HEK293 (cell line): ENCODE results near the gene MRPL41.

Experiments
- SALL2 ChIP-seq: fragments of 450-650 bp; formaldehyde crosslinking; IDR thresholded peaks from 2 replicates; pipeline ENCODE4 v1.5.0; 2017; ENCODE audit warnings: missing biosample characterization, mild to moderate bottlenecking, missing genetic modification characterization, borderline replicate concordance
- SCRT1 ChIP-seq: fragments of 450-650 bp; formaldehyde crosslinking; IDR thresholded peaks from 2 replicates; pipeline ENCODE4 v1.5.1; 2016; ENCODE audit warnings: missing biosample characterization, missing genetic modification characterization, borderline replicate concordance
- SCRT2 ChIP-seq: fragments of 450-650 bp; formaldehyde crosslinking; IDR thresholded peaks from 2 replicates; pipeline ENCODE4 v1.5.1; 2016; ENCODE audit warnings: missing biosample characterization, missing genetic modification characterization
- SETDB1 ChIP-seq: IDR thresholded peaks from one replicate; pipeline ENCODE4 v1.6.1; 2017; ENCODE audit warnings: mild to moderate bottlenecking, low read length, moderate library complexity, mixed read lengths; ENCODE audit not compliant: insufficient read length
- TCF7L2 ChIP-seq: IDR thresholded peaks from 2 replicates; pipeline ENCODE4 v1.6.1; 2011; ENCODE audit warnings: low read depth, mild to moderate bottlenecking, inconsistent platforms, low read length, moderate library complexity, borderline replicate concordance
- ZBTB1 ChIP-seq: fragments of 450-650 bp; formaldehyde crosslinking; IDR thresholded peaks from 2 replicates; pipeline ENCODE4 v1.5.1; 2016; ENCODE audit warnings: missing biosample characterization, missing genetic modification characterization
- ZBTB10 ChIP-seq: fragments of 450-650 bp; formaldehyde crosslinking; IDR thresholded peaks from 2 replicates; pipeline ENCODE4 v1.5.1; 2016; ENCODE audit warnings: missing biosample characterization, missing genetic modification characterization
- ZBTB11 ChIP-seq: fragments of 450-650 bp; formaldehyde crosslinking; conservative IDR thresholded peaks from 2 replicates; pipeline ENCODE4 v1.5.1; 2016; ENCODE audit warnings: low read depth, missing biosample characterization, missing genetic modification characterization
- ZBTB17 ChIP-seq: fragments of 450-650 bp; formaldehyde crosslinking; IDR thresholded peaks from 2 replicates; pipeline ENCODE4 v1.5.1; 2016; ENCODE audit warnings: missing biosample characterization, missing genetic modification characterization
- ZBTB44 ChIP-seq: fragments of 450-650 bp; IDR thresholded peaks from 2 replicates; pipeline ENCODE4 v1.5.1; 2018; ENCODE audit warnings: missing biosample characterization, mild to moderate bottlenecking, missing genetic modification characterization
- ZFHX2 ChIP-seq: fragments of 450-650 bp; formaldehyde crosslinking; conservative IDR thresholded peaks from 2 replicates; pipeline ENCODE4 v1.5.1; 2016; ENCODE audit warnings: missing biosample characterization, missing genetic modification characterization
- ZIC2 ChIP-seq: fragments of 450-650 bp; formaldehyde crosslinking; IDR thresholded peaks from 2 replicates; pipeline ENCODE4 v1.5.1; 2016; ENCODE audit warnings: missing biosample characterization, missing genetic modification characterization
- ZNF112 ChIP-seq: fragments of 450-650 bp; formaldehyde crosslinking; IDR thresholded peaks from 2 replicates; pipeline ENCODE4 v1.5.0; 2017; ENCODE audit warnings: missing biosample characterization, missing genetic modification characterization
- ZNF18 ChIP-seq: fragments of 450-650 bp; formaldehyde crosslinking; IDR thresholded peaks from 2 replicates; pipeline ENCODE4 v1.5.1; 2016; ENCODE audit warnings: missing biosample characterization, missing genetic modification characterization
- ZNF184 ChIP-seq: fragments of 450-650 bp; IDR thresholded peaks from 2 replicates; pipeline ENCODE4 v1.5.1; 2018; ENCODE audit warnings: missing biosample characterization, mild to moderate bottlenecking, missing genetic modification characterization
- ZNF266 ChIP-seq: fragments of 450-650 bp; formaldehyde crosslinking; IDR thresholded peaks from 2 replicates; pipeline ENCODE4 v1.5.1; 2016; ENCODE audit warnings: missing biosample characterization, missing genetic modification characterization, low read depth
- ZNF37A ChIP-seq: fragments of 450-650 bp; IDR thresholded peaks from 2 replicates; pipeline ENCODE4 v1.5.1; 2018; ENCODE audit warnings: missing biosample characterization, missing genetic modification characterization
- ZNF398 ChIP-seq: fragments of 450-650 bp; formaldehyde crosslinking; IDR thresholded peaks from 2 replicates; pipeline ENCODE4 v1.5.1; 2017; ENCODE audit warnings: missing biosample characterization, missing genetic modification characterization
- ZNF549 ChIP-seq: fragments of 450-650 bp; IDR thresholded peaks from 2 replicates; pipeline ENCODE4 v1.5.1; 2018; ENCODE audit warnings: missing biosample characterization, missing genetic modification characterization, mild to moderate bottlenecking, inconsistent platforms, moderate library complexity
- ZNF558 ChIP-seq: fragments of 450-650 bp; formaldehyde crosslinking; IDR thresholded peaks from 2 replicates; pipeline ENCODE4 v1.5.1; 2016; ENCODE audit warnings: missing biosample characterization, missing genetic modification characterization
- ZNF561 ChIP-seq: fragments of 450-650 bp; IDR thresholded peaks from 2 replicates; pipeline ENCODE4 v1.5.1; 2018; ENCODE audit warnings: missing biosample characterization, missing genetic modification characterization, borderline replicate concordance
- ZNF580 ChIP-seq: fragments of 450-650 bp; formaldehyde crosslinking; IDR thresholded peaks from 2 replicates; pipeline ENCODE4 v1.5.1; 2016; ENCODE audit warnings: missing biosample characterization, missing genetic modification characterization
- ZNF596 ChIP-seq: fragments of 450-650 bp; IDR thresholded peaks from 2 replicates; pipeline ENCODE4 v1.5.0; 2018; ENCODE audit warnings: missing biosample characterization, mild to moderate bottlenecking, missing genetic modification characterization, moderate library complexity
- ZNF600 ChIP-seq: fragments of 450-650 bp; formaldehyde crosslinking; IDR thresholded peaks from 2 replicates; pipeline ENCODE4 v1.5.1; 2016; ENCODE audit warnings: missing biosample characterization, missing genetic modification characterization
- ZNF629 ChIP-seq: fragments of 450-650 bp; formaldehyde crosslinking; IDR thresholded peaks from 2 replicates; pipeline ENCODE4 v1.5.1; 2017; ENCODE audit warnings: missing biosample characterization, missing genetic modification characterization
- ZNF658 ChIP-seq: fragments of 450-650 bp; formaldehyde crosslinking; IDR thresholded peaks from 2 replicates; pipeline ENCODE4; 2016; ENCODE audit warnings: missing biosample characterization, missing genetic modification characterization
- ZSCAN18 ChIP-seq: fragments of 450-650 bp; formaldehyde crosslinking; IDR thresholded peaks from 2 replicates; pipeline ENCODE4 v1.5.1; 2016; ENCODE audit warnings: missing biosample characterization, missing genetic modification characterization

Gene MRPL41

GRCh38 chr9:137551264-137552021, at the start of gene MRPL41 (continued):
- TF ChIP-seq ZSCAN18 (tag by site-specific recombination) (no peak), ZIC2 (no peak), ZNF37A (tag by site-specific recombination) (peak; percentile 88), TCF7L2 (no peak), ZNF266 (tag by site-specific recombination) (no peak), ZBTB1 (no peak), ZNF561 (tag by site-specific recombination) (peak; percentile 21; the same call in 1 of the 2 replicates), ZNF600 (tag by site-specific recombination) (no peak), ZBTB11 (peak; percentile 34; the same call in 1 of the 2 replicates), ZFHX2 (tag by site-specific recombination) (peak; percentile 32), SALL2 (no peak), ZNF558 (no peak), ZBTB44 (no peak), ZNF596 (tag by site-specific recombination) (no peak), ZNF398 (tag by site-specific recombination) (peak; percentile 69; the same call in 1 of the 2 replicates), ZNF658 (tag by site-specific recombination) (no peak), ZNF18 (no peak), ZNF629 (tag by site-specific recombination) (no peak), SCRT2 (tag by site-specific recombination) (no peak), SETDB1 (no peak), ZBTB10 (tag by site-specific recombination) (peak; percentile 98), ZBTB17 (tag by site-specific recombination) (no peak), SCRT1 (tag by site-specific recombination) (no peak), ZNF580 (tag by site-specific recombination) (no peak), ZNF184 (tag by site-specific recombination) (0 out of 2 replicates have a peak, but pooled peaks have one; percentile 21), ZNF112 (tag by site-specific recombination) (no peak), ZNF549 (tag by site-specific recombination) (no peak)
